SU-DHL-6 (cell line): Measurements from ENCODE around the gene CSPG4.

ENCODE experiments used
- H2AFZ ChIP-seq: fragments of 200-600 bp; sonication (generic); 2 replicates; pipeline ENCODE4 v1.6.1; 2014; ENCODE audit warnings: low read depth, mild to moderate bottlenecking, moderate library complexity, mixed read lengths, antibody characterized with exemption, low read length; ENCODE audit not compliant: severe bottlenecking
- H3F3A ChIP-seq: fragments of 200-600 bp; shearing (Covaris generic); 2 replicates; pipeline ENCODE4 v1.6.0; 2016; ENCODE audit warnings: antibody characterized with exemption, mild to moderate bottlenecking; ENCODE audit not compliant: insufficient read depth
- H3K27ac ChIP-seq: fragments of 200-600 bp; sonication (generic); 2 replicates; pipeline ENCODE4 v1.5.1; 2016; ENCODE audit warnings: low read depth, mild to moderate bottlenecking, low read length, moderate library complexity, mixed read lengths
- H3K27me3 ChIP-seq: fragments of 200-600 bp; sonication (generic), shearing (Covaris generic); 2 replicates; pipeline ENCODE4 v1.6.0; 2014; ENCODE audit warnings: mild to moderate bottlenecking, low read length
- H3K36me3 ChIP-seq: fragments of 200-600 bp; sonication (generic); 2 replicates; pipeline ENCODE4 v1.6.1; 2014; ENCODE audit warnings: mild to moderate bottlenecking, low read length, mixed read lengths
- H3K4me2 ChIP-seq: fragments of 300-600, 200-600 bp; shearing (Covaris generic), sonication (generic); 2 replicates; pipeline ENCODE4 v1.6.0; 2014; ENCODE audit warnings: low read length, low read depth, mild to moderate bottlenecking; ENCODE audit not compliant: poor library complexity, severe bottlenecking
- H3K4me3 ChIP-seq: fragments of 200-600 bp; sonication (generic); 2 replicates; pipeline ENCODE4 v1.5.1; 2014; ENCODE audit warnings: antibody characterized with exemption, low read length, mild to moderate bottlenecking, mixed read lengths; ENCODE audit not compliant: insufficient read depth, poor library complexity, severe bottlenecking
- H3K79me2 ChIP-seq: fragments of 200-600 bp; sonication (generic); 2 replicates; pipeline ENCODE4 v1.6.1; 2014; ENCODE audit warnings: mild to moderate bottlenecking, low read length, moderate library complexity; ENCODE audit not compliant: insufficient read depth
- H3K9ac ChIP-seq: fragments of 200-600 bp; sonication (generic); 2 replicates; pipeline ENCODE4 v1.7.0; 2014; ENCODE audit warnings: mild to moderate bottlenecking, low read length
- H3K9me2 ChIP-seq: fragments of 200-600 bp; sonication (generic); replicated peaks from 2 replicates; pipeline ENCODE4 v1.6.1; 2014; ENCODE audit warnings: low read length; ENCODE audit not compliant: insufficient read depth
- H3K9me3 ChIP-seq: fragments of 200-600 bp; sonication (generic); 2 replicates; pipeline ENCODE4 v1.6.1; 2014; ENCODE audit warnings: low read length, mixed read lengths; ENCODE audit not compliant: insufficient read depth
- H4K20me1 ChIP-seq: fragments of 200-600 bp; sonication (generic); 2 replicates; pipeline ENCODE4 v1.6.1; 2014; ENCODE audit warnings: low read depth, mild to moderate bottlenecking, antibody characterized with exemption, low read length, moderate library complexity, mixed read lengths
- EZH2phosphoT487 ChIP-seq: fragments of 200-600 bp; sonication (generic), shearing (Covaris generic); conservative IDR thresholded peaks from 2 replicates; pipeline ENCODE4 v1.6.1; 2018; ENCODE audit warnings: mild to moderate bottlenecking, antibody characterized with exemption, low read length, moderate library complexity, mixed read lengths
- TF ChIP-seq, protein P1 (sequence below): fragments of 200-600 bp; sonication (generic); IDR thresholded peaks from one replicate; pipeline ENCODE4 v1.5.1; 2017; ENCODE audit warnings: antibody characterized with exemption, mild to moderate bottlenecking, low read length, moderate library complexity; ENCODE audit not compliant: insufficient read depth, poor library complexity, severe bottlenecking

The CSPG4 gene

DNA sequence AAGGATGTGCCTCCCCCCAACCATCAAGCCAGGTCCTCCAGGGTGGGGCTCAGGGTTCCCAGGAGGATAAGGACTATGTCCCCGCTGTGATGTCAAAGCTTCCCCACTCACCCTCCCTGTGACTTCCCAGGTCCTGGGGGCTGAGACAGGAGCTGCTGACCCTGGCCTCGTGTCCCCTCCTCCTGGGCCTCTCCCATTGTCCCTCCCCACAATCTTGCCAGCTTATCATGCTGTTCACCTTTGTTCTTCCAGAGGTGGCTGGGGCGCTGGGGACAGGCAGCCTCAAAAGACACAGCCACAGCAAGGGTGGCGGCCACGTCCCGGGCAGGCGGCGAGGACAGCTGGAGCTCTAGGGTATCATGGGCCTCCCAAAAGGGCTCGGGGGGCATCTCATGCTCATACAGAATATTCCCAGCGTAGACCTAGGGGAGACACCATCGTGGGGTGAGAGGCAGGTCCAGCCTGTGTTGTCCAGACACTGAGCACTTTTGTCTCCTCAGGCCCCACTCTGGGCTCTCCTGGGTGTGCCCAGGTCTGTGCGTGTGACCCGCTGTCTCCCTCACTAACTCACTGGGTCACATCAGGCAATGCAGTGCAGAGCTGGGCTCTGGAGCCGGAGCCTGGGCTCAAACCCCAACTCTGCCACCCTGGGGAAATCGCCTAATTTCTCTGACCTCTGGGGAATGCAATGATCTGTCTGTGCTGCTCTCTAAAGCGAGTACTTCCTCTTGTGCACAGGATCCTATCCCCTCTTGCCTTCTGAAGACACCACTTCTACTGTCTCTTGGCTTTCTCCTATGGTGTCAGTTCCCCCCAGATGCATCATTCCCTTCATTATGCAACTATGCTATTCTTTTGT is 35.0 kb downstream of the CSPG4 start:
- H3K9me3 ChIP-seq: no peaks in the 10 kb centered on the region
- H4K20me1 ChIP-seq: no peaks in the 10 kb centered on the region
- no peaks in the 10 kb centered on the region for H3F3A ChIP-seq
- H3K9ac ChIP-seq: no peak overlapping the region
- no peaks in the 10 kb centered on the region for H3K9me2 ChIP-seq
- H3K27ac ChIP-seq: no peak overlapping the region
- no peaks in the 10 kb centered on the region for H3K36me3 ChIP-seq
- H3K4me2 ChIP-seq: no peak overlapping the region
- no peak overlapping the region for H2AFZ ChIP-seq
- H3K27me3 ChIP-seq: no peaks in the 10 kb centered on the region
- no peaks in the 10 kb centered on the region for H3K79me2 ChIP-seq
- TF ChIP-seq EZH2phosphoT487: no peak
- TF ChIP-seq, protein P1, sequence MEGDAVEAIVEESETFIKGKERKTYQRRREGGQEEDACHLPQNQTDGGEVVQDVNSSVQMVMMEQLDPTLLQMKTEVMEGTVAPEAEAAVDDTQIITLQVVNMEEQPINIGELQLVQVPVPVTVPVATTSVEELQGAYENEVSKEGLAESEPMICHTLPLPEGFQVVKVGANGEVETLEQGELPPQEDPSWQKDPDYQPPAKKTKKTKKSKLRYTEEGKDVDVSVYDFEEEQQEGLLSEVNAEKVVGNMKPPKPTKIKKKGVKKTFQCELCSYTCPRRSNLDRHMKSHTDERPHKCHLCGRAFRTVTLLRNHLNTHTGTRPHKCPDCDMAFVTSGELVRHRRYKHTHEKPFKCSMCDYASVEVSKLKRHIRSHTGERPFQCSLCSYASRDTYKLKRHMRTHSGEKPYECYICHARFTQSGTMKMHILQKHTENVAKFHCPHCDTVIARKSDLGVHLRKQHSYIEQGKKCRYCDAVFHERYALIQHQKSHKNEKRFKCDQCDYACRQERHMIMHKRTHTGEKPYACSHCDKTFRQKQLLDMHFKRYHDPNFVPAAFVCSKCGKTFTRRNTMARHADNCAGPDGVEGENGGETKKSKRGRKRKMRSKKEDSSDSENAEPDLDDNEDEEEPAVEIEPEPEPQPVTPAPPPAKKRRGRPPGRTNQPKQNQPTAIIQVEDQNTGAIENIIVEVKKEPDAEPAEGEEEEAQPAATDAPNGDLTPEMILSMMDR: no peak
- H3K4me3 ChIP-seq: no peak overlapping the region

GRCh38 chr15:75676688-75677464 is 35.8 kb downstream of the CSPG4 start:
- Histone ChIP-seq H3K4me3 (no peak overlapping the region), H3K9ac (no peak overlapping the region), H3K27me3 (no peaks in the 10 kb centered on the region), H3F3A (no peaks in the 10 kb centered on the region), H4K20me1 (no peaks in the 10 kb centered on the region), H3K9me3 (no peaks in the 10 kb centered on the region), H3K27ac (no peak overlapping the region), H2AFZ (no peak overlapping the region), H3K36me3 (no peaks in the 10 kb centered on the region), H3K4me2 (no peak overlapping the region), H3K79me2 (no peaks in the 10 kb centered on the region), H3K9me2 (no peaks in the 10 kb centered on the region)
- TF ChIP-seq, protein P1: no peak
- no peak for TF ChIP-seq EZH2phosphoT487

- H3K9ac ChIP-seq: no peak overlapping the region
- no peak overlapping the region for H3K4me3 ChIP-seq
- no peak overlapping the region for H2AFZ ChIP-seq
- no peaks in the 10 kb centered on the region for H4K20me1 ChIP-seq
- TF ChIP-seq, protein P1: no peak
- TF ChIP-seq EZH2phosphoT487: no peak
- no peaks in the 10 kb centered on the region for H3K36me3 ChIP-seq
- H3K9me2 ChIP-seq: no peaks in the 10 kb centered on the region
- H3K9me3 ChIP-seq: no peaks in the 10 kb centered on the region
- H3K4me2 ChIP-seq: no peak overlapping the region
- H3K27me3 ChIP-seq: no peaks in the 10 kb centered on the region
- no peaks in the 10 kb centered on the region for H3F3A ChIP-seq
- no peaks in the 10 kb centered on the region for H3K79me2 ChIP-seq
- H3K27ac ChIP-seq: no peak overlapping the region
These were observed 36.9 kb downstream of the CSPG4 start for GRCh38 chr15:75675579-75676404.
